Kidney (tissue), 14 donors: Measurements from ENCODE around the gene ART3. TPM values are rescaled to one million over a fixed set of nuclear protein-coding genes. Genes with fewer than 3 reads are reported as not detected.
A peak's percentile ranks its signal among the peaks of the same experiment; 100 is the strongest.

ENCODE experiments used
- DNase-seq, 5 donors: peaks; one replicate each; pipeline ENCODE4 v3.0.0-alpha.2; 2013 to 2020
- FAIRE-seq: peaks from 2 replicates; lab custom pipeline; 2012; peaks lifted over from hg19 to GRCh38; lab: Jason Lieb, UNC
- H3K27ac ChIP-seq, 2 donors: one replicate each; pipeline ENCODE4 v1.7.0; 2013; ENCODE audit warnings: low read depth in 2 of 2, low read length in 2 of 2, inconsistent platforms in 1 of 2
- H3K27me3 ChIP-seq: one replicate; pipeline ENCODE4 v1.7.1; 2013; ENCODE audit warnings: low read length, inconsistent platforms; ENCODE audit not compliant: control insufficient read depth, insufficient read depth
- H3K36me3 ChIP-seq, 3 donors: one replicate each; pipeline versions ENCODE4 v1.7.0 to v1.7.1; 2013; ENCODE audit warnings: low read length in 3 of 3, control low read depth in 1 of 3, inconsistent platforms in 1 of 3; ENCODE audit not compliant: insufficient read depth in 3 of 3, control insufficient read depth in 2 of 3
- H3K4me1 ChIP-seq, 3 donors: one replicate each; pipeline versions ENCODE4 v1.7.0 to v1.7.1; 2013; ENCODE audit warnings: low read length in 3 of 3, inconsistent platforms in 1 of 3, low read depth in 1 of 3; ENCODE audit not compliant: control insufficient read depth in 2 of 3, insufficient read depth in 2 of 3
- H3K4me3 ChIP-seq, 3 donors: one replicate each; pipeline versions ENCODE4 v1.7.0 to v1.8.1; 2013; ENCODE audit warnings: low read length in 3 of 3, control low read depth in 1 of 3, inconsistent platforms in 1 of 3
- H3K9ac ChIP-seq, 3 donors: one replicate each; pipeline versions ENCODE4 v1.7.0 to v1.7.1; 2013; ENCODE audit warnings: low read length in 3 of 3, control low read depth in 1 of 3, inconsistent platforms in 1 of 3
- H3K9me3 ChIP-seq, 3 donors: one replicate each; pipeline versions ENCODE4 v1.7.0 to v1.7.1; 2013; ENCODE audit warnings: low read length in 3 of 3, control low read depth in 1 of 3, inconsistent platforms in 1 of 3; ENCODE audit not compliant: control insufficient read depth in 2 of 3, insufficient read depth in 1 of 3
- CTCF ChIP-seq: IDR thresholded peaks from 3 replicates; pipeline ENCODE4 v1.5.1; 2012; ENCODE audit warnings: mild to moderate bottlenecking, moderate library complexity, borderline replicate concordance; ENCODE audit not compliant: insufficient read depth; ENCODE audit errors: extremely low read depth
- intact Hi-C: fragments of 100-400 bp; cut with DNase I; formaldehyde crosslinking; loops from one replicate; pipeline ENCODE4 v1.11.1; 2022
- polyA plus RNA-seq: library from polyadenylated mRNA; stranded (reverse); fragments of 350-450 nt; fragmentation: Illumina TruSeq; extraction: RNeasy Lipid Tissue Mini Kit (QIAGEN cat#74804); gene quantifications from one replicate; pipeline ENCODE4 v1.2.3, GENCODE V29; 2014; ENCODE audit warnings: low read depth, low replicate concordance; ENCODE audit not compliant: insufficient read depth
- total RNA-seq: library from RNA; stranded (reverse); fragmentation: NEBNext Ultra II Directional; extraction: Animal tissue kit (Norgen Biotek cat#: 25700); gene quantifications from one replicate; pipeline ENCODE4 v1.2.1, GENCODE V29; 2021
- donor health status: control.
- donor health status: control.
- donor health status: control.
- donor health status: control.
- donor health status: control.
- donor health status: DM: yes; HTN: yes; CAD: no.
- donor health status: Normal renal cell carcinoma (clear cell type).

Gene ART3
- total and polyA plus RNA-seq, 2 donors from 2014 or later = not detected

- Histone ChIP-seq H3K4me1 (peaks cover 4 to 7% (median 5%) of the 10 kb centered on the region in 3 donors), H3K9ac (peak within 1 kb of the TSS; percentile 92 to 97 (median 96)), H3K27me3 (no peaks in the 10 kb centered on the region), H3K9me3 (no peaks in the 10 kb centered on the region), H3K4me3 (peak within 1 kb of the TSS; percentile 64 to 98 (median 98)), H3K36me3 (peaks cover 0 to 2% (median 0%) of the 10 kb centered on the region in 3 donors), H3K27ac (peak within 1 kb of the TSS; percentile 84)
- peak; percentile 96 to 99 (median 98) for DNase-seq
- FAIRE-seq = peak; percentile 67
- intact Hi-C loops = no loop called here
- no peak for TF ChIP-seq CTCF
These were observed 73.8 kb downstream of the ART3 start, which contains the start of gene NUP54 for GRCh38 chr4:76148142-76148865. Gene NUP54, minus strand, starts transcription at chr4:76148397. Its CDS starts 23 bp downstream, at chr4:76148374.

- DNase-seq = no peak
- no peak for FAIRE-seq
- Histone ChIP-seq H3K36me3 (no peaks in the 10 kb centered on the region), H3K9me3 (no peaks in the 10 kb centered on the region), H3K27me3 (no peaks in the 10 kb centered on the region), H3K27ac (no peak overlapping the region), H3K9ac (no peak overlapping the region), H3K4me1 (peaks cover 0 to 5% (median 3%) of the 10 kb centered on the region in 3 donors), H3K4me3 (no peak overlapping the region)
- intact Hi-C loops = no loop called here
- TF ChIP-seq CTCF = no peak
These were observed 78.8 kb downstream of the ART3 start for GRCh38 chr4:76153356-76153755.

GRCh38 chr4:76155979-76156378 lies 81.5 kb downstream of the ART3 start:
- no peak overlapping the region for H3K4me3 ChIP-seq
- no peak overlapping the region for H3K9ac ChIP-seq
- H3K27ac ChIP-seq = no peak overlapping the region
- intact Hi-C loops = no loop called here
- H3K4me1 ChIP-seq = peaks cover 0 to 2% (median 0%) of the 10 kb centered on the region in 3 donors
- FAIRE-seq = no peak
- H3K36me3 ChIP-seq = peaks cover 0 to under 1% (median 0%) of the 10 kb centered on the region in 3 donors
- H3K9me3 ChIP-seq = no peaks in the 10 kb centered on the region
- DNase-seq = peak in 2 of 5 donors; percentile 2 to 23
- H3K27me3 ChIP-seq = no peaks in the 10 kb centered on the region
- no peak for TF ChIP-seq CTCF
